GM18861 (cell line): ENCODE measurements around the gene FAM120B.

Experiments
- ATAC-seq: cut with Tn5 transposase; IDR thresholded peaks from one replicate; pipeline ENCODE4 v1.9.1; 2021; ENCODE audit not compliant: unreplicated experiment

Gene FAM120B

GRCh38 chr6:170441316-170441715 lies 134.8 kb downstream of the FAM120B start:
- no peak for ATAC-seq

- ATAC-seq: no peak
These were observed 136.0 kb downstream of the FAM120B start for GRCh38 chr6:170442596-170442995.

- no peak for ATAC-seq
These were observed 136.6 kb downstream of the FAM120B start for GRCh38 chr6:170443151-170443662.

- no peak for ATAC-seq
These were observed 137.6 kb downstream of the FAM120B start for GRCh38 chr6:170444056-170444591.

- no peak for ATAC-seq
These were observed 138.3 kb downstream of the FAM120B start for GRCh38 chr6:170444811-170445211.

- no peak for ATAC-seq
These were observed 138.9 kb downstream of the FAM120B start for GRCh38 chr6:170445487-170445886.

- ATAC-seq: no peak
These were observed 139.4 kb downstream of the FAM120B start for GRCh38 chr6:170445971-170446370.

- ATAC-seq: no peak
These were observed 140.4 kb downstream of the FAM120B start for GRCh38 chr6:170446841-170447560.

GRCh38 chr6:170447561-170447930 lies 141.0 kb downstream of the FAM120B start:
- ATAC-seq: no peak

GRCh38 chr6:170448317-170448716 lies 141.8 kb downstream of the FAM120B start:
- ATAC-seq: no peak

GRCh38 chr6:170448751-170449630 lies 142.4 kb downstream of the FAM120B start:
- no peak for ATAC-seq

GRCh38 chr6:170449835-170450753 lies 143.5 kb downstream of the FAM120B start:
- no peak for ATAC-seq

GRCh38 chr6:170450916-170451761 lies 144.6 kb downstream of the FAM120B start:
- ATAC-seq: no peak

- ATAC-seq: no peak
These were observed 145.4 kb downstream of the FAM120B start for GRCh38 chr6:170451762-170452651.

GRCh38 chr6:170452767-170453545 lies 146.4 kb downstream of the FAM120B start:
- ATAC-seq: no peak

- no peak for ATAC-seq
These were observed 147.3 kb downstream of the FAM120B start for GRCh38 chr6:170453586-170454511.
